IPS-11a (cell line): ENCODE measurements around the gene GHSR.

Experiments used
- H3K4me3 ChIP-seq: one replicate; pipeline ENCODE4 v1.5.1; 2013; ENCODE audit warnings: low read depth, low read length, control low read depth

GHSR gene

DNA sequence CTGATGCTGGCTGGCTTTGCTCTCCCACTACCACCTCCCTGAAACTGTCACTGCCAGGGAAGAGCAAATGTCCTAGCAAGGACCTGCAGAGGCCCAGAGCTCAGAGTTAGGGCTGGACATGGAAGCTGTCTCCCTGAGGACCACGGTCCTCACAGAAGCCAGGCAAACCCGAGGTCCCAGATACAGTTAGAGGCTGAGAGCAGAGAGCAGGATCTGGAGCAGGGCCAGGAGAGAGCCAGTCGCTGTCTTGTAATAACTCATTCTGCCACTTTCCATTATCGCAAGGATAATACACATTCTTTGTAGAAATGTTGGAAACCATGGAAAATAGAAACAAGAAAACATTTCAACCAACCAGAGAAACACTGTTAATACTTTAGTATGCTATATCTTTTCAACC, 10.1 kb downstream of the GHSR start:
- no peak overlapping the region for H3K4me3 ChIP-seq

DNA sequence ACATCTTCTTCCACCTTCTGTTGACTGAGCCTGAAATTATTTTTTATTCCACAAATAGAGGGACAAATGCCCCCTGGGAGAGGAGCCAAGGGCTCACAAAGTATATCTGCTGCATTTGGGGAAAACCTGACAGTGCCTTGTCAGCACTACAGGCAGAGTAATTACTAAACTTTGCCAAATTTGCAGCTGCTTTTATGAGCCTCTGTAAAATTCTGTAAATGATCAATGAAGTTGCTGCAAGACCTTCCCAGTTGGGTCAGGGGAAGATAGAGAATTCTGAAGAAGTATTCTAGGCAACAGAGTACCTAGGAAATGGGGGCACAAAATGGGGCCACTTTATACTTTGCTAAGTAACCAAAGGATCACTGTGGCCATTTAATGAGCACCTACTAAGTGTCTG, 10.5 kb downstream of the GHSR start:
- no peak overlapping the region for H3K4me3 ChIP-seq

DNA sequence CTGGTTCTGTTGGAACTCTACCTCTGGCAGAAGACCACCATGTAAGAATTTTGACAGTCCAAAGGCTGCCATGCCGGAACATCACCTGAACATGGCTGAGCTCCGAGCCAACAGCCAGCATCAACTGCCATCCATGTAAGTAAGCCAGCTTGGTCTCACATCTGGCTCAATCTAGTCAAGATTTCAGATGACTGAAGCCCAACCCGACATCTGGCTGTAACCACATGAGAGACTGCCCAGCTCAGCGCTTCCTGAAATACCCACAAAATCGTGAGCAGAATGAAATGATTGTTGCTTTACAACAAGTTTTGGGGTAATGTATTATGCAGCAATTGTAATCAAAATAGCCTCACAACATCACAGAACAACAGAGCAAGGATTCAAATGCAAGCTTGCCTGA, 32.9 kb downstream of the GHSR start:
- H3K4me3 ChIP-seq = no peak overlapping the region

DNA sequence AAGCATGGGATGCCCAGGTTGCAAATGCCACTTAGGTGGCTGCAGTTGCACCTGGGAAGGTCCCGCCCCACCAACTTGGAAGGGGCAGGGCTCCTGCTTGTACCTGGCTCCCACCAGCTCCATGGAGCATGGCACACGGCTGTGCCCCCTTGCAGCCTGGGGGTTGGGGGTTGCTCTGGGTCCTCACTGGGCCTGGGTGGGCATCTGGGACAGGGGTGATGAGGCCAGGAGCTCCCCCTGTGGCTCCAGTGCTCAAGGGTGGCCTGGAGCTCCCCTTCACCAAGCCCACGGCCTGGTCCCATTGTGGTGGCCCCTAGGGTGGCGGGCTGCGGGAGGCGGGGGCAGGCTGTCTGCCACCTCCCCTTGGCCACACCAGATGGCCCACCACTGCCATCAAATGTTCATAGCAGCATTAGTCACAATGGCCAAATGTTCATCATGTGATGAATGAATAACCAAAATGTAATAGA, 36.7 kb downstream of the GHSR start:
- no peak overlapping the region for H3K4me3 ChIP-seq

DNA sequence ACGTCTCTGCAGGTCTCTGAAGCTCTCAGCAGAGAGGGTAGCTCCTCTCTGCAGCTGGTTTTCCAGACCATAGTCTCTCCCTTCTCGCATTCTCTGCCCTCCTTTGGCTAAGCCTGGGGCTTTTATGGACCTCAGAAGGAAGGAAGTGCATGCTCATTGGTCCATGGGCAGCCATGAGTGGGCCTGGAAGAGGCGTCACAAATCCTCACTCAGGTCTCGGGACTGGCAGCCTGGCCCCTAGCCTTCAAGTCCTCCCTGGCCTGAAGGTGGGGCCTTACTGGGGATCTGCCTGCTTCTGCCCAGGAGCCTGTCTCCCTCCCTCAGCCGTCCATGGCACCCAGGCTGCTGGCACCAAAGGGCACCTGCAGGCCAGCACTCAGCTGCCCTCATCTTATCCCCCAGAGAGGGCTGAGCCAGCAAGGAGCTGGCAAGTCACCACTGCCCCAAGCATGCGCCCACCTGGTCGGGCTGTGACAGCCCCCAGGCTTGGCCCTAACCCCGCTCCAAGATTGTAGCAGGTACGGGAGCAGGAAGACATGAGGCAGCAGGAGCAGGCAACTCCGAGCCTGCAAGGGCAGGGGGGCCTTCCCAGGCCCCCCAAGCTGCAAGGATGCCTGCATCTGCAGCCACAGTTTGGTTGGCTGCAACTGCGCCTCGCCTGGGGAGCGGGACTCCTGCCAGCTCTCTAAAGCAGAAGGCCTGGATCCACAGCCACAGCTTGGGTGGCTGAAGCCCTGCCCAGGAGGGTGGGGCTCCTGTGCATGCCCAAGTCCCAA, 37.4 kb downstream of the GHSR start:
- no peak overlapping the region for H3K4me3 ChIP-seq

DNA sequence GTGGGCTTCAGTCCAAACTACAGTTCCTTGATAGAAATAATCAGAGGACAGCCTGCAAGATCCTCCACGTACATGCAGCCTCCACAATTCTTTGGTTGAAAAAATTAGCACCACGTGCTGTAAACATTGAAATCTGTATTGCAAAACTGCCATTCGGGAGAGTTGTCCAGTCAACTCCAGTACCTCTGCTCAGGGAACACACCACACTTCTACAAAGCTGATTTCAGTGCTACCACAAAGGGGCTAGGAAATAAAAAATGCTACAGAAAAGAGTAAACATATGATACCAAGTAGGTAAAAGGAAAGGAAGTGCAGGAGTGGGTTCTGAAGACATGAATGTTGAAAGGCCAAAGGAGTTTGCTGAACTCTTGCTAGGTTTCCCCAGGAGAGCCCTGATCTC, 40.4 kb downstream of the GHSR start:
- H3K4me3 ChIP-seq = no peak overlapping the region

DNA sequence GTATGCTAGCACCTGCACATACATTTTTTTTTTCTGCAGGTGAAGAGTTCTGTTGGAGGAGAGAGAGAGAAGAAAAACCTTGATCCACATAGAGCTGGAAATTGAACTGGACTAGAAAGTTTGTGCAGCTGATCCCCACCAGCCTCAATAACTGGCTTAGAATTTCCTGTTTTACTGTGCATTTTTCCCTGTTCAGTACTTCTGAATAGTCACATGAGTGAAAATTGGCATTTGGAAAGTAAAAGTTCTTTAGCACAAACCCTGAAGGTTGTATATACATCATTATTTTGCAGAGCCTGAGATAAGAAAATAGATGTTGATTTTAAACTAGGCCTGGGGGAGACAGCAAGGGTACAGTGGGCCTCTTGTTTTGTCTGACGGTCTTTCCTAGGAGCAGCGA, 42.3 kb downstream of the GHSR start:
- H3K4me3 ChIP-seq = no peak overlapping the region

DNA sequence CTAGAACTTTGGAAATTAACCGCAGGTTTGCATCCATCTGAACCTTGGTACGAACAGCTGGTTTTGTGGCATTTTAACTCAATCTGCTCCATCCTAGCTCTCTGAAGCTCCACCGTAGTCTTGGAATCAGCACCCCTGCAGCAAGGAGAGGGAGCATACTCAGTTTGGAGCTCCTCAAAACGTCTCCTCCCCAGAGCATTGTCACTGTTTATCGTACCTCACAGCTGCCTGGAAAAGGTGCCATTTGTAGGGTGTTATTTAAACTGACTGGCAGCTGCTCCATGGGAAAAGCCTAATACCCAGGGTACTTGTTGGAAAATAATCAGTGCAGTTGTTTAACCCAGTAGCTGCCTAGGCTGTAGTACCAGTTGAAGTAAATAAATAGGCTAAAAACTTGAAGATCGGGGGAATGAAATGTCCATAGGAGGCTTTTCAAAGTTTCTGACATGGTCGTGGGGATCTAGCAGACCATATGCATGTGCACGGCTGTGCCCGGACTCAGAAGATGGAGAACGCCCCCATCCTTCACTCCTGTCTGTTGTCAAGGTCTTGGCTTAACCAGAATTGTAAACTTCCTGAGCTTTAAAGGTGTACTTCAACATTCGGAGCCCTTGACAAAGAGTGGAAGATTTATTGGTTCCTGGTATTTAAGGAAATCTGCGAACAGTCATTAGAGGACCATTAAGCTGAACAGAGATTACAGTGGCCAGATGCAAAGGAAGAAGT, 43.9 kb downstream of the GHSR start:
- no peak overlapping the region for H3K4me3 ChIP-seq

DNA sequence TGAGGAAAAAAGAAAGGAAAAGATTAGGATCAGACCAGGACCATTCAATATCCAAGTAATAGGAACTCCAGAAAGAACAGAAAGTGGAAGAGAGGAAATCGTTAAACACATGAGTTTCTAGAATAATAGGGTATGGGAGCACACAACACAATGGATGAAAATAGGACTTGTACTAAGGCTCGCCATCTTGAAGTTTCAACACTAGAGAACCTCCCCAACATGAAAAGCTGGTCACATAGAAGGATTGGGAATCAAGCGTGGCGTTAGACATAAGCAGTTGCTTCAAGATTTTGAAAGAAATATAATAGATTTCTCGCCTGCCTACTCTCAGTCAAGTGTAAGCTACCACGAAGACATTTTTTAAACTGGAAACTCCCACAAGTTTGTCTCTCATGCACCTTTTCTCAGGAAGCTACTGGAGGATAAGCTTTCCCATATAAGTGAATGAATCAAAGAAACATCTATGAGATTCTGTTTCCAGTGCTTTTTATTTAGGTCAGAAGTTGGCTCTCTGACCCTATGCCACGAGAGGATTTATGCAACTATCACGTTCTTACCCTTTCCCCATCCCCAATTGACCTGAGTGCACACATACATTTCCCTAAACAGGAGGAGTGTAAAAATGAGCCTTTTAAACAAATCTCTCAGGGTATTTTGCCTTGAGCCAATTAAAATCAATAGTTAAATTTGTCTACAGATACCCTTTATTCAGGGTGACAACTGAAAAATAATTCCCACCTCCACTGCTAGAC, 45.2 kb downstream of the GHSR start:
- no peak overlapping the region for H3K4me3 ChIP-seq

DNA sequence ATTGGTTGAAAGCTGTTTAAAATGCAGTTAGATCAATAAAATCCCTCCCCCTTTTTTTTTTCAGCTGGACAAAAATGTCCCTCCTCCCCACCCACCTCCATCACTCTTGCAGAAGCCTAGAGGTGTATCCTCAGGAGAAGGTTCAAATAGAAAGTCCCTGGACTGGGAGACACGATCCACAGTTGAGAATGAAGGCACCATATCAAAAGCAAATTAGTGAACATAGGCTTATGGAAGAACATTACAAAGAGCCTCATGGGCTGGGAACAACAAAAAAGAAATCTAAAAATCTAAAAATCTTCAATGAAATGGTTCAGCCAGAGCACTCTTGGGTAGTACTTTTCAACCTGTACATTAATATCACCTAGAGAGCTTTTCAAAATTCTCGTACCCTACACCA, 46.2 kb downstream of the GHSR start:
- no peak overlapping the region for H3K4me3 ChIP-seq

DNA sequence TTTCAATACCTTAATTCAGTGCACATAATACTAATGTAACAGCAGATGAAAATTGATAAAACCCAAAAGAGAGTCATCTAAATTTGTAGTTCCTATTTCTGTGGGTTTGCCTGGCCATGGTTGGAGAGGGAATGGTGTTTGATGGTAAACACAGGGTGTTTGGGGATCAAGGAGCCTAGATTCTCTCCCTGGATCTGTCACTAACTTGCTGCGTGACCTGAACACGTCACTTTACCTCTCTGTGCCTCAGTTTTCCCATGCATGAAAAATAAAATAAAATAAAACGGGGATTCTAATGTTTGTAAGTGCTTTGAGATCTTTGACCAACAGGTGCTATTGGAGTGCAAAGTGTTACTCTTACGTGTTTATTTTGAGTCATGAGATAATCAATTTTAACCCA, 49.8 kb downstream of the GHSR start:
- no peak overlapping the region for H3K4me3 ChIP-seq

DNA sequence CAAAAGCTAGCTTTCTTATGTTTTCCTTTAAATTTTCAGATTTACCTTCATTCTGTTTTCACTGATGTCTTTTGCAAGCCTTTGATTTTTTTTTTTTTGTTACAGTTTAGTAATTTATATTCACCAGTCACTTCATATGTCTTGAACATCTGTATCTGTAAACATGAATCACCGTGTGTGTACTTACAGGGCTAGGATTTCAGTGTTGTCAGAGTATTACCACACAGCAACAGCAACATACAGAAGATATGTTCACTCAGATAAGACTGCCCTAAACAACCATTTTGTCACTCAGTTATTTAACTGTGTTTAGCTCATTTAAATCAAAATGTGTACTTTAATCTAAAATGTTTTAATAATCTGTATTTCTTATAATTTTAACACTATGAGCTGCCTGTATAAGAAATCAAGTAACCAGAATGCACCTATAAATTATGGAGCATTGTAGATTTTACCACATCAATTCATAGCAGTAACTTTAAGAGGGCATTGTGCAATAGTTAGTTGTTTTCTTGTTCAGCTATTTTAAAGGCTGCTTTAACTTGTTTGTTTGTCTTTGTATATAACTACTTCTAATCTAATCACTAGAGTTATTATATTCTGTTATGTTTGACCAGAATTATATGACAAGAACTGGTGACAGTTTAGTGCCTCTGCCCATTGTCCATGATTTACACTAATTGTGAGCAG, 50.4 kb downstream of the GHSR start:
- H3K4me3 ChIP-seq = no peak overlapping the region

DNA sequence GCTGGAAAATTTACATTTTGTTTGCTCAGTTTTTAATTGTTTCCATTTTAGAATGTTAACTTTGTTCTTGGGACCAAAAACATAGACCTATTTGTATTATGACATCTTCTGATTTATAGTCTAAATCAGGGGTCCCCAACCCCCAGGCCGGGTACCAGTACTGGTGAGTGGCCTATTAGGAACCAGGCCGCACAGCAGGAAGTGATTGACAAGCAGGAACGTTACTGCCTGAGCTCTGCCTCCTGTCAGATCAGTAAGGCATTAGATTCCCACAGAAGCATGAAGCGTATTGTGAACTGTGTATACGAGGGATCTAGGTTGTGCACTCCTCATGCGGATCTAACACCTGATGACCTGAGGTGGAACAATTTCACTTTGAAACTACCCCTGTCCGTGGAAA, 51.9 kb downstream of the GHSR start:
- no peak overlapping the region for H3K4me3 ChIP-seq

DNA sequence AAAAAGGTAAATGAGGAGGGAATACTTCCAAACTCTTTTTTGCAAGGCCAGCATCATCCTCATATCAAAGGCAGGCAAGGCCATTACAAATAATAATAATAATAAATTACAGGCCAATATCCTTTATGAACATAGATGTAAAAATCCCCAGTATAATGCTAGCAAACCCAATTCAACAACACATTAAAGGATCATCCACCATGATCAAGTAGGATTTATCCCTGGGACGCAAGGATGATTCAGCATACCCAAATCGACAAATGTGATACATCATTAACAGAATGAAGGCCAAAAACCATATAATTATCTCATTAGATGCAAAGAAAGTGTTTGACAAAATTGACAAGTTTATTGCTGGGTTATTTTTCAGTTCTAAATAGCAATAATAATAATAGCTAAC, 53.6 kb downstream of the GHSR start:
- no peak overlapping the region for H3K4me3 ChIP-seq
